ENCODE measurements around the gene RAMP1.

The RAMP1 gene

GRCh38 chr2:237904831-237905599 lies 45.6 kb downstream of the RAMP1 start:
- no peak overlapping the region for H3K4me3 ChIP-seq (replicated peaks; ENCODE audit: low read depth, low read length)
- peak; percentile 87 for DNase-seq (ENCODE audit: low read depth)

GRCh38 chr2:237907144-237907543 lies 47.7 kb downstream of the RAMP1 start:
- peak; percentile 35 for DNase-seq (ENCODE audit: low read depth)
- H3K4me3 ChIP-seq (replicated peaks; ENCODE audit: low read depth, low read length): no peak overlapping the region
- TF ChIP-seq CTCF (IDR thresholded peaks at IDR 0.05; ENCODE audit: low read length, missing control alignments): no peak

More at GRCh38 chr2:237904831-237905599, 45.6 kb downstream of the RAMP1 start:
- no peak for TF ChIP-seq CTCF (IDR thresholded peaks at IDR 0.05; ENCODE audit: low read length, missing control alignments)

DNA sequence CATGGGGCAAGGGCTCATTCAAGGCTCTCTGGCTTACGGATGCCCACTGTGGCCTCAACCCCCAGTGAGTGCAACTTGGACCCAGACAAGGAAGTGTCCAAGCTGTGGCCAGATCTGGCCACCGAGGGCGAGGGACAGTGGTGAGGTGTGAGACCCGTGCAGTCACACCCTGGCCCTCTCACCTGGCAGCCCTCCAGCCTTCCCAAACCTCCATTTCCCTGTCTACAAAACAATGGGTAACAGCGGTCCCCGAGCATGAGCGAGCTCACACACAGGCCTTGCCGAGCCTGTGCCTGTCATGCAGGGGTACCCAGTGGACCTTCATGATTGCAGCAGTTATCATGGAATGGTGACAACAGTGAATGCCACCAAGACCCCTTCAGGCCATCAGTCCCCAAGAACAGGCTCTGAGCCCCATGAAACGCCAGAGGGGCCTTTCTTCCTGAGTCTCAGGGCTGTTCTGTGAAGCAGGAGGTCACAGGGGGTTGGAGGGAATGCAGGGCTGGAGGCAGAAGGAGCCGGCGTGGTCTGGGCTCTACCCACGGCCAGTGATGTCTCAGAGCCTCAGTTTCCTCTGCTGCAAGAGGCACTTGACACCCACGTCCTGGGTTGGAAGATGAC lies 49.8 kb downstream of the RAMP1 start:
- H3K4me3 ChIP-seq (replicated peaks; ENCODE audit: low read depth, low read length): no peak overlapping the region
- DNase-seq (ENCODE audit: low read depth): no peak
- TF ChIP-seq CTCF (IDR thresholded peaks at IDR 0.05; ENCODE audit: low read length, missing control alignments): no peak

DNA sequence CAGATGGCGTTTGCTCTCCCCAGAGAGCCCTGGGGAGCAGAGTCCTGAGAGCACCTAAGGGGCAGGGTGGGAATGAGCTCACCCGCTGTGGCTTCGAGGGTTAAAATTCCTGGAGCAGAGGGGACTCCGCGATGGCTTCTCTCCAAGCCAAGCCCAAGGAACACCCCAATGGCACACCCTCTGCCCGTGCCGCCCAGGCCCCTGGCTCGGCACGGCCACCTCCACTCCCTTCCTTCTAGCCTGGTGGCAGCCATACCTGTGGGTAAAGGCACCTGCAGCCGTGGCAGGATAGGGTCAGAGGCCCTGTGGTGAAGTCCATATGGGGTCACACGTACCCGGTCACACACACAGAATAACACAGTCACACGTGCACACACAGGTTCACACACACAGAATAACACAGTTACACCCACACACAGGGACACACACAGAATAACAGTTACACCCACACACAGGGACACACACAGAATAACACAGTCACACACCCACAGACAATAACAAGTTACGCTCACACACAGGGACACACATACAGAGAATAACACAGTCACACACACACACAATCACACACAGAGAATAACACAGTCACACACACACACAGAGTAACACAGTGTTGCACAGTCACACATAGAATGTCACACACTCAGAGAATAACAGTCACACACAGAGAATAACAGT lies 50.5 kb downstream of the RAMP1 start:
- DNase-seq (ENCODE audit: low read depth): no peak
- H3K4me3 ChIP-seq (replicated peaks; ENCODE audit: low read depth, low read length): no peak overlapping the region
- no peak for TF ChIP-seq CTCF (IDR thresholded peaks at IDR 0.05; ENCODE audit: low read length, missing control alignments)

DNA sequence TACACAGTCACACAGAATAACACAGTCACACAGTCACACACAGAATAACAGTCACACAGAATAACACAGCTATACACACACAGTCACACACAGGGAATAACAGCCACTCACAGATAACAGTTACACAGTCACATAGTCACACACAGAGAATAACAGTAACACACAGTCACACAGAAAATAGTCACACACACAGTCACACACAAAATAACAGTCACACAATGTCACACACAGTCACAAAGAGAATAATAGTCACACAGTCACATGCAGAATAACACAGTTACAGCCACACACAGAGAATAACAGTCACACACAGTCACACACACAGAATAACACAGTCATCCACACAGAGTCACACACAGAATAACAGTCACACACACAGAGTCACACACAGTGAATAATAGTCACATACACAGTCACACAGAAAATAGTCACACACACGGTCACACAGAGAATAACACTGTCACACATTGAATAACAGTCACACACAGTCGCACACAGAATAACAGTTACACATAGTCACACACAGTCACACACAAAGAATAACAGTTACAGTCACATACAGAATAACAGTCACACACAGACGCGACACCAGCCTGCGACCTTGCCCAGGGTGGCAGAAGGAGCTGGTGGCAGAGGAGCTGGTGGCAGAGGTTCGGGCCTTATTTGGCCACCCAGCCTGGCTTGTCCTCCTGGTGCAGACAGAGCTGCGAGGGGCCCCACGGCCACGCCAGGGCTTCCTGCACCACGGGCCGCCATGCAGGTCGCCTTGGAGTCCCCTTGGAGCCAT lies 51.3 kb downstream of the RAMP1 start:
- H3K4me3 ChIP-seq (replicated peaks; ENCODE audit: low read depth, low read length): no peak overlapping the region
- no peak for DNase-seq (ENCODE audit: low read depth)
- TF ChIP-seq CTCF (IDR thresholded peaks at IDR 0.05; ENCODE audit: low read length, missing control alignments): no peak

DNA sequence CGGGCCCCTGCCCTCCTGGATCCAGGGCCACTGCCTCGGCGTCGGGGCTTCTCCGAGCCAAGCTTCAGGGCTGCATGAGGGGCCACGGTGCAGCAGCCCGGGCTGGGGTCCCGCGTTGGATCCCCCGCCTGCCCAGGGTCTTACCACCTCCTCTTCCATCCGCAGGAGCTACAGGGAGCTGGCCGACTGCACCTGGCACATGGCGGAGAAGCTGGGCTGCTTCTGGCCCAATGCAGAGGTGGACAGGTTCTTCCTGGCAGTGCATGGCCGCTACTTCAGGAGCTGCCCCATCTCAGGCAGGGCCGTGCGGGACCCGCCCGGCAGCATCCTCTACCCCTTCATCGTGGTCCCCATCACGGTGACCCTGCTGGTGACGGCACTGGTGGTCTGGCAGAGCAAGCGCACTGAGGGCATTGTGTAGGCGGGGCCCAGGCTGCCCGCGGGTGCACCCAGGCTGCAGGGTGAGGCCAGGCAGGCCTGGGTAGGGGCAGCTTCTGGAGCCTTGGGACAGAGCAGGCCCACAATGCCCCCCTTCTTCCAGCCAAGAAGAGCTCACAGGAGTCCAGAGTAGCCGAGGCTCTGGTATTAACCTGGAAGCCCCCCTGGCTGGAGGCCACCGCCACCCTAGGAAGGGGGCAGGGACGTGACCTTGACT lies 52.1 kb downstream of the RAMP1 start:
- no peak overlapping the region for H3K4me3 ChIP-seq (replicated peaks; ENCODE audit: low read depth, low read length)
- no peak for TF ChIP-seq CTCF (IDR thresholded peaks at IDR 0.05; ENCODE audit: low read length, missing control alignments)
- DNase-seq (ENCODE audit: low read depth): no peak

Data from fibroblast of pulmonary artery (primary cell).